Stimulated activated CD4-positive, alpha-beta T cell treated with anti-CD3 and anti-CD28 coated beads, Interleukin-12 subunit alpha, Interleukin-12 subunit beta, amount 100 ng/mL, for 4 hours (primary cell): ENCODE data around the gene APOL2.
"Not testable (repeated sequence)": the region's sequence is repeated elsewhere in the genome, so short reads cannot be mapped to it uniquely, and the experiment has no call there.

ENCODE experiments used
- DNase-seq: peaks from one replicate; pipeline ENCODE4 v3.0.0-alpha.2; 2020

APOL2 gene

DNA sequence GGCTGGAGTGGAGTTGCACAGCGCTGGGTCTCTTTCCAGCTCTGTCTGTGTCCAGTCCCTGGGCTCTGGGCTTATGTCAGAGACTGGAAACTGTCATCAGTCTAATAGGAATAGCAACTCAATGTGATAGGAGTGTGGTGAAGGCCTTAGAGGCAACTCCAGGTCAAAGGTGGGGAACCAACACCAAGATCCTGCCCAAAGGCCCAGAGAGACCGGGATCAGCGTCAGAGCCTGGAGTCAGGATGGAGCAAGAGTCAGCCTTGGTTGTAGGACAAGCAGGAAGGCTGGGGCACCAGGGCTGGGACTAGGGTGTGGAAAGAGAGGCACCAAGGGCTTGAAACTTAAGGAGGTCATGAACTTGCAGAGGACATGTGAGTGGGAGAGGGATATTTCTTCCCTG is 23.0 kb upstream of the APOL2 start:
- not testable (repeated sequence) for DNase-seq

DNA sequence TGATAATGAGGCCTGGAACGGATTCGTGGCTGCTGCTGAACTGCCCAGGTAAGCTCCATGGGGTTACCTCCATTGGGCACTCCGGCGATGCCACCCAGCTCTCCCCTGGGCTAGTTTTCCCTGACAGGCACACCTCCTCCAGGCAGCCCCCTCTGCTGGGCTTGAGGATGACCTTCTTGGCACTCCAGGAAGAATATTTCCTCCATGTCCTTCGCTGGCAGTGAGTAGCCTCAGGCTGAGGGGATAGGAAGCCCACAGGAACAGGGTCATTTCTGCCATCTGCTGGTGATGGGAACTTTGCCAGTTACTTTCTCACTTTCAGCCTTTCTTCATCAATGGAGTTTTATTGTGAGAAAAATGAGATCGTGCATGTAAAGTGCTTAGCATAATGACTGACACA is 22.3 kb upstream of the APOL2 start:
- not testable (repeated sequence) for DNase-seq

GRCh38 chr22:36259615-36260300 is 20.4 kb upstream of the APOL2 start:
- no peak for DNase-seq

GRCh38 chr22:36258701-36259614 is 19.6 kb upstream of the APOL2 start:
- no peak for DNase-seq

- DNase-seq: no peak
Measured at GRCh38 chr22:36257948-36258670, 18.8 kb upstream of the APOL2 start.

GRCh38 chr22:36257308-36257707 is 18.0 kb upstream of the APOL2 start:
- no peak for DNase-seq

DNA sequence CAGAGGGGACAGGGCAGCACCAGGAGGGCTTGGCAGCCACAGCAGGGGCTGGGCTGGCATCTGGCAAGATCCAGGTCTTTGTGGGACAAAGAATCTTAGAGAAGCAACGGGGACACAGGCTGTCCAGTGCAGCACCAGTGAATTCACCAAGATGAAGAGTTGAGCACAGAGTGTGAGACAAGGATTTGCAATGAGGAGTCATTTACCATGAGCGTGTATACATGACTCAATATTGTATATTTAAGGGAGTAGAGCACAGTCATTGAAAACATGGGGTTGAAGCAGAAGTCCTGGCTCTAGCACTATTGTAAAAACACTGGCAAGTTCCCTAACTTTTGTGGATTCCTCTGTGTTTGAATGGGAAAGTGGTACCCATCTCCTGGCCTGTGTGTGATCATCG is 17.2 kb upstream of the APOL2 start:
- no peak for DNase-seq

- DNase-seq: not testable (repeated sequence)
Measured at GRCh38 chr22:36255572-36255971, 16.2 kb upstream of the APOL2 start.

- DNase-seq: peak; percentile 48
Measured at GRCh38 chr22:36253523-36254490, 14.5 kb upstream of the APOL2 start.

GRCh38 chr22:36252754-36253522 is 13.6 kb upstream of the APOL2 start, which contains the start of gene APOL1:
APOL1 (plus strand) TSS chr22:36253133; CDS start chr22:36254956, 1,823 bp downstream.
- no peak for DNase-seq

DNA sequence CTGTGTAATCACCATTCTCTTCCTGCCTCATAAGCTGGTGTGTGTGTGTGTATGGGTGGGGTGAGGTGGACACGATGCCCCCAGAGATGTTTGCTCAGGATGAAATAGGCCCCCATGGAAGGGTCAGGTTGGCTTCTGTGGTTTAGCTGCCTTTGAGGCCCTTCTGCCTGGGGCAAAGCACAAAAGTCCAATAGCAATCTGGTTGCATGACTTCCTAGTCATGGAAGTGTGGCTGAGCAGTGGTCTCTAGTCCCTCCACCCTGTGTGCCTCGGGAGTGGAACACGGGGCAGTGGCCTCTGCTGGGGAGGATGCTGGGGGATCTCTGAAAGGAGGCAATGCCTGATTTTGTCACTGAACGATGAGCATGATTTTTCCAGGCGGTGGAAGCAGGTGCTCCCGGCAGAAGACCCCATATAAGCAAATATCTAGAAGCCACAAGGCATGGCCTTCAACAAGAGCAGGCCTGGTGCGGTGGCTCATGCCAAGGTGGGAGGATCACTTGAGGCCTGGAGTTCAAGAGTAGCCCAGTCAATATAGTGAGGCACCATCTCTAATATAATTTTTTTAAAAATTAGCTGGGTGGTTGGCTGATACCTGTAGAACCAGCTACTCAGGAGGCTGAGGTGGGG is 12.8 kb upstream of the APOL2 start:
- DNase-seq: not testable (repeated sequence)

GRCh38 chr22:36250292-36250960 is 11.1 kb upstream of the APOL2 start:
- not testable (repeated sequence) for DNase-seq

GRCh38 chr22:36249160-36249559 is 9.8 kb upstream of the APOL2 start:
- DNase-seq: no peak

- no peak for DNase-seq
Measured at GRCh38 chr22:36247955-36248354, 8.6 kb upstream of the APOL2 start.

GRCh38 chr22:36246718-36247117 is 7.4 kb upstream of the APOL2 start:
- DNase-seq: no peak

DNA sequence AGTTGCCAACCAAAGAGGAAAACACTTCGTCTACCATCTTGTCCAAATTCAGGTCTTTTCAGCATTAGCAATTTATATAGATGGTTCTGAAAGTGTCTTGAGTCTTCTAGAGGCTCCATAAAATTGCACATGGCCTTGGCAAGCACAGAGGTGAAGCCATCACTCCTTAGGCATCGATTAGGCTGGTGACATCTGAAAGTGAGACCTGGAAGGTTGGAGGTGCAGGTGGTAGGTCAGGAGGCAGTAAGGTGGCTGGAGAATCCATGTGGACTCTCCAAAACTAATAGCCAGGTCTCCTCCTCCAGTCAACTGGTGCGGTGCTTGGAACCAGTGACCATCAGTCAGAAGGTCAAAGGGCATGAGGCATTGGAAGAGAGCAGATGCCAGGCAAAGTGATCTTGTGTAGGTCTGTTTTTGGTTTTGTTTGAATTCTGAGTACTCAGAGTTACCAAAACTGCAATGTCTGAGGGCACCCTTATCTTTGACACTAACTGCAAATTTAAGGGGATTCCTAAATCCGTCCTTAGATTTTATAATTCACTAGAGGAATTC is 6.6 kb upstream of the APOL2 start:
- DNase-seq: no peak

DNA sequence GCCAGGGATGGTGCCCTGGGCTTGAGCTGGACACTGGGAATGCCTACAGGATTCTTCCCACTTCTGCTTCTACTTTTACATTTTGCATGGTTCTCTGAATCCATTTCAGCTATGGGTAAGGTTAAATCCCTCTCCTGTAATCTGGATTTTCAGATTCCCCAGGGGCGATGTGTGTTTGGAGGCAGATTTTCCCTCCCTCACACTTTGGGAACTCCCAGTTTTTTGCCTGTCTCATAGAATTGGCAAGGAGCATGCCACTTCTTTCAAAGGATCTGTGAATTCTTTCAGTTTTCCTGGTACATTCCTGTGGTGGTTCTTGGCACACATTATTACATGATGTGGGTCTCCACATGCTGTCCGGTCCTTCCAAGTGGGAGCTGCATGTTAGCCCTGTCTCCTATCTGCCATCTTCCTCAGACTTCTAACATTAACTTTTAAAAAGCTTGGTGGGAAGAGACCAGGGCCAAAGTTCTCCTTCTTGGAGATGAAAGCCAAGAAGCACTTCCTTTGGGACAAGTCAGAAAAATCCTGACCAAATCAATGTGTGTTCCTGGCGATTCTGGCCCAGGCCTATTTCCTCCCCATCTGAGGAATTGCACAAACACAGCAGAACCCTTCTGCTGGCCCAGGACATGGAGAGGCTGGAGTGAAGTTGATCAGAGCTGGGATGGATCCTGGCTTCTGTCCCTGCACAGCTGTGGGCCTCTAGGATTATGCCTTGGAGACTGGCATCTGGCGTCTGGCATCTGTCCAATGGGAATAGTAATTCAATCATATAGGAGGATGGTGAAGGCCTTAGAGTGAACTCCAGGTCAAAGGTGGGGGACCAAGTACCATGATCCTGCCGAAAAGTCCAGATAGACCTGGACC is 5.4 kb upstream of the APOL2 start:
- DNase-seq: no peak

DNA sequence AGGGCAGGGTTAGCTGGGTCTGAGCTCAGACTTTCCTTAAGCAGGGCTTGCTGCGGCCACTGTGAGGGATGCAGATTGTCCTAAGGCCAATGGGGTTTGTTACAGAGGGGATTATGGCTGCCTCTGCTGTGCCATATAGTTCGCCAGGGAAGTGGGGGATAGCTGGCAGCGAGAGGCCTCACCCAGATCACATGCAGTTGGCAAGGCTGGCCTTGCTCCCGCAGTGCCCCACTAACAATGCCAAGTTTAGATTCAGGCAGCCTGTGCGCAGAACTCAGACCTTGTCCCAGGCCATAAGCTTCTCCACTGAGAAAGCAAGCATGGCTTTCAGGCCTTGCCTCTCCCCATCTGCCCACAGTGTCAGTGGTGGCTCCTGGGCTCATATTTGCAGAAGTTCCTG is 4.7 kb upstream of the APOL2 start:
- no peak for DNase-seq

DNA sequence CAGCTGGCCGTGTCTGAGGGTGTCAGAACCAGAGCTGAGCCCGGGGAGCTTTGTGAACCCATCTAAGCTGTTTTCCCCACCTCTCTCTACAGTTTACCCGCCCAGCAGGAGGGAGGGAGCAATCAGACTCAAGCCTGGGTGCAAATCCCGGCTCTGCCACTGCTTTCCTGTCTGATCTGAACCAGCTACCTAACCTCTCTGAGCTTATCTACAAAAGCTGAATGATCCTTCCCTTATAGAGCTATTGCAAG is 252 bp downstream of the APOL2 start:
- no peak for DNase-seq
